ENCODE results near the gene UGGT1. TPM values are rescaled to one million over a fixed set of nuclear protein-coding genes. Genes with fewer than 3 reads are reported as not detected.

The UGGT1 gene
- total and polyA plus RNA-seq, 7 donors = 1.8 to 47.9 (median 21.5) TPM

- H3K36me3 ChIP-seq = peaks cover 7 to 90% (median 18%) of the 10 kb centered on the region in 4 donors
- 95 to 98% methylated on average over 3 of the region's 3 CpGs for WGBS, 2 donors
- H3K27me3 ChIP-seq = no peaks in the 10 kb centered on the region
- no peak overlapping the region for H3K4me3 ChIP-seq
- no peak for DNase-seq
- no peaks in the 10 kb centered on the region for H3K9me3 ChIP-seq
- no peak overlapping the region for H3K27ac ChIP-seq
- no peak for TF ChIP-seq POLR2AphosphoS5 (IDR thresholded peaks at IDR 0.05)
- TF ChIP-seq EP300 (IDR thresholded peaks at IDR 0.05) = no peak
- TF ChIP-seq, protein P1, sequence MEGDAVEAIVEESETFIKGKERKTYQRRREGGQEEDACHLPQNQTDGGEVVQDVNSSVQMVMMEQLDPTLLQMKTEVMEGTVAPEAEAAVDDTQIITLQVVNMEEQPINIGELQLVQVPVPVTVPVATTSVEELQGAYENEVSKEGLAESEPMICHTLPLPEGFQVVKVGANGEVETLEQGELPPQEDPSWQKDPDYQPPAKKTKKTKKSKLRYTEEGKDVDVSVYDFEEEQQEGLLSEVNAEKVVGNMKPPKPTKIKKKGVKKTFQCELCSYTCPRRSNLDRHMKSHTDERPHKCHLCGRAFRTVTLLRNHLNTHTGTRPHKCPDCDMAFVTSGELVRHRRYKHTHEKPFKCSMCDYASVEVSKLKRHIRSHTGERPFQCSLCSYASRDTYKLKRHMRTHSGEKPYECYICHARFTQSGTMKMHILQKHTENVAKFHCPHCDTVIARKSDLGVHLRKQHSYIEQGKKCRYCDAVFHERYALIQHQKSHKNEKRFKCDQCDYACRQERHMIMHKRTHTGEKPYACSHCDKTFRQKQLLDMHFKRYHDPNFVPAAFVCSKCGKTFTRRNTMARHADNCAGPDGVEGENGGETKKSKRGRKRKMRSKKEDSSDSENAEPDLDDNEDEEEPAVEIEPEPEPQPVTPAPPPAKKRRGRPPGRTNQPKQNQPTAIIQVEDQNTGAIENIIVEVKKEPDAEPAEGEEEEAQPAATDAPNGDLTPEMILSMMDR (IDR thresholded peaks at IDR 0.05) = no peak
- TF ChIP-seq POLR2A (IDR thresholded peaks at IDR 0.05) = no peak
- intact Hi-C loops (cut with DNase I) = no loop called here
- H3K4me1 ChIP-seq = peaks cover 0 to 8% (median 2%) of the 10 kb centered on the region in 4 donors
Measured at GRCh38 chr2:128157644-128158043, 66.6 kb downstream of the UGGT1 start.

DNA sequence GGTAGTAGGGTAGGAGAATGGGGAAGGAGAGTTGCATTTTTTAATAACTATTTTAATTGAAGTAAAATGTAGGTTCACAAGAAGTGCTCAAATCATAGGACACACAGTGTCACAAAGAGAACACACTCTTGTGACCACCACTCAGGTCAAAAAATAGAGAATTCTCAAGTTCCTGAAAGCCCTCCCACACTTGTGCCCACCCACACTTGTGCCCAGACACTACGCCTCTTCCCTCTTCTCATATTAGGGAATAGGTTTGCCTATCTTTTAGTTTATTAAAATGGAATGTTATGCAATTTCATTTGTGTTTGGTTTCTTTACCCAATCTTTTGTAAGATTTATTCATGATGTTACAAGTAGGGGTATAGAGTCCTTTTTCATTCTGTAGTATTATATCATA is 67.2 kb downstream of the UGGT1 start:
- H3K4me1 ChIP-seq = peaks cover 0 to 8% (median 2%) of the 10 kb centered on the region in 4 donors
- 96 to 97% methylated on average over 1 of the region's 1 CpG for WGBS, 2 donors
- no peaks in the 10 kb centered on the region for H3K27me3 ChIP-seq
- no peak overlapping the region for H3K27ac ChIP-seq
- no peak for DNase-seq
- peaks cover 7 to 88% (median 16%) of the 10 kb centered on the region in 4 donors for H3K36me3 ChIP-seq
- no peaks in the 10 kb centered on the region for H3K9me3 ChIP-seq
- TF ChIP-seq, protein P1 (IDR thresholded peaks at IDR 0.05) = no peak
- no peak for TF ChIP-seq POLR2AphosphoS5 (IDR thresholded peaks at IDR 0.05)
- no peak for TF ChIP-seq POLR2A (IDR thresholded peaks at IDR 0.05)
- TF ChIP-seq EP300 (IDR thresholded peaks at IDR 0.05) = no peak
- H3K4me3 ChIP-seq = no peak overlapping the region
- intact Hi-C loops (cut with DNase I) = no loop called here

GRCh38 chr2:128159437-128159836 is 68.4 kb downstream of the UGGT1 start:
- WGBS, 2 donors = 92% methylated on average over 7 of the region's 7 CpGs
- H3K9me3 ChIP-seq = no peaks in the 10 kb centered on the region
- no peak for DNase-seq
- no peak overlapping the region for H3K27ac ChIP-seq
- no peak overlapping the region for H3K4me3 ChIP-seq
- H3K27me3 ChIP-seq = no peaks in the 10 kb centered on the region
- intact Hi-C loops (cut with DNase I) = no loop called here
- peaks cover 0 to 2% (median 0%) of the 10 kb centered on the region in 4 donors for H3K4me1 ChIP-seq
- peaks cover 7 to 84% (median 16%) of the 10 kb centered on the region in 4 donors for H3K36me3 ChIP-seq
- no peak for TF ChIP-seq POLR2A (IDR thresholded peaks at IDR 0.05)
- TF ChIP-seq, protein P1 (IDR thresholded peaks at IDR 0.05) = no peak
- no peak for TF ChIP-seq POLR2AphosphoS5 (IDR thresholded peaks at IDR 0.05)
- TF ChIP-seq EP300 (IDR thresholded peaks at IDR 0.05) = no peak

DNA sequence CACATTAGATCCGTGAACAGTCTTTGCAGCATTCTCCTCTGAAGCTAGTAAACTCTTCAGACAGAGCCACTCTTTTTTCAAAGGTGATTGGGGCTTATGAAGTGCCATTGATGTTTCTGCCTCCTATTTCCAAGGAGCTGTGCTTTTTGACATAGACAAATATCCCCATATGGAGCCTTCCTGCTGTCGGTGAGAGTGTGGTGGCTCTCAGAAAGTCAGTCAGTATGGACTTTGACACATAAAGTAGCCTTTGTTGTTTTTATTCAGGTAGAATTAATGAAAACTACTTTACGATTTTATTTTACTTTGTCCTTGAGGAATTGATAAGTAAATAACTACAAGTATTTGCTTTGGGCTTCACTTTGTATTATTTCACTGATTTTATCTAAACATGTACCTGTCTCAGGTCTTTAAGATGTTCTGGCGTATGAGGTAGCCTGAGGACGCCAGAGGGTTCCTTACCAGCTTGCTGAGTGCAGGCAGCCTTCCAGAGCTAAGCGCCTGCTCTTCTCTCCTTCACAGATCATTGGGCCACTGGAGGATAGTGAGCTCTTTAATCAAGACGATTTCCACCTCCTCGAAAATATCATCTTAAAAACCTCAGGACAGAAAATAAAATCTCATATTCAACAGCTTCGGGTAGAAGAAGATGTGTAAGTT is 69.7 kb downstream of the UGGT1 start:
- Histone ChIP-seq H3K27ac (no peak overlapping the region), H3K4me1 (no peaks in the 10 kb centered on the region), H3K9me3 (no peaks in the 10 kb centered on the region), H3K4me3 (no peak overlapping the region), H3K36me3 (peaks cover 7 to 84% (median 22%) of the 10 kb centered on the region in 4 donors), H3K27me3 (no peaks in the 10 kb centered on the region)
- intact Hi-C loops (cut with DNase I) = no loop called here
- no peak for DNase-seq
- WGBS, 2 donors = 89 to 92% methylated on average over 9 of the region's 9 CpGs
- TF ChIP-seq POLR2A (IDR thresholded peaks at IDR 0.05) = no peak
- no peak for TF ChIP-seq EP300 (IDR thresholded peaks at IDR 0.05)
- TF ChIP-seq, protein P1 (IDR thresholded peaks at IDR 0.05) = no peak
- TF ChIP-seq POLR2AphosphoS5 (IDR thresholded peaks at IDR 0.05) = no peak
